GM23248 (cell line): Measurements from ENCODE around the gene LRP3.

ENCODE experiments used
- EZH2 ChIP-seq: fragments of 200-600 bp; sonication (generic); IDR thresholded peaks from 2 replicates; pipeline ENCODE4 v1.6.1; 2018; ENCODE audit warnings: antibody characterized with exemption, mild to moderate bottlenecking; ENCODE audit not compliant: insufficient read depth, poor library complexity, severe bottlenecking
- EZH2phosphoT487 ChIP-seq: fragments of 200-600 bp; sonication (generic); IDR thresholded peaks from 2 replicates; pipeline ENCODE4 v1.6.1; 2018; ENCODE audit warnings: antibody characterized with exemption, moderate library complexity, mild to moderate bottlenecking, low read depth; ENCODE audit not compliant: insufficient read depth

- TF ChIP-seq EZH2phosphoT487 (no peak), EZH2 (no peak)
Observed at GRCh38 chr19:33158365-33158764, 35.8 kb upstream of the LRP3 start.
